ENCODE results near the gene ELMOD3. TPM values are rescaled to one million over a fixed set of nuclear protein-coding genes. Genes with fewer than 3 reads are reported as not detected.

Gene ELMOD3
- total and polyA plus RNA-seq, 9 of the 15 experiments (the other 6 are each of a cell fraction or from before 2014, with no cell fraction given) = 2.7 to 18.7 (median 11.6) TPM

- TF ChIP-seq, protein P1, sequence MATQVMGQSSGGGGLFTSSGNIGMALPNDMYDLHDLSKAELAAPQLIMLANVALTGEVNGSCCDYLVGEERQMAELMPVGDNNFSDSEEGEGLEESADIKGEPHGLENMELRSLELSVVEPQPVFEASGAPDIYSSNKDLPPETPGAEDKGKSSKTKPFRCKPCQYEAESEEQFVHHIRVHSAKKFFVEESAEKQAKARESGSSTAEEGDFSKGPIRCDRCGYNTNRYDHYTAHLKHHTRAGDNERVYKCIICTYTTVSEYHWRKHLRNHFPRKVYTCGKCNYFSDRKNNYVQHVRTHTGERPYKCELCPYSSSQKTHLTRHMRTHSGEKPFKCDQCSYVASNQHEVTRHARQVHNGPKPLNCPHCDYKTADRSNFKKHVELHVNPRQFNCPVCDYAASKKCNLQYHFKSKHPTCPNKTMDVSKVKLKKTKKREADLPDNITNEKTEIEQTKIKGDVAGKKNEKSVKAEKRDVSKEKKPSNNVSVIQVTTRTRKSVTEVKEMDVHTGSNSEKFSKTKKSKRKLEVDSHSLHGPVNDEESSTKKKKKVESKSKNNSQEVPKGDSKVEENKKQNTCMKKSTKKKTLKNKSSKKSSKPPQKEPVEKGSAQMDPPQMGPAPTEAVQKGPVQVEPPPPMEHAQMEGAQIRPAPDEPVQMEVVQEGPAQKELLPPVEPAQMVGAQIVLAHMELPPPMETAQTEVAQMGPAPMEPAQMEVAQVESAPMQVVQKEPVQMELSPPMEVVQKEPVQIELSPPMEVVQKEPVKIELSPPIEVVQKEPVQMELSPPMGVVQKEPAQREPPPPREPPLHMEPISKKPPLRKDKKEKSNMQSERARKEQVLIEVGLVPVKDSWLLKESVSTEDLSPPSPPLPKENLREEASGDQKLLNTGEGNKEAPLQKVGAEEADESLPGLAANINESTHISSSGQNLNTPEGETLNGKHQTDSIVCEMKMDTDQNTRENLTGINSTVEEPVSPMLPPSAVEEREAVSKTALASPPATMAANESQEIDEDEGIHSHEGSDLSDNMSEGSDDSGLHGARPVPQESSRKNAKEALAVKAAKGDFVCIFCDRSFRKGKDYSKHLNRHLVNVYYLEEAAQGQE (IDR thresholded peaks at IDR 0.05; ENCODE audit: borderline replicate concordance) = no peak
- TF ChIP-seq, protein P1 (CRISPR knock-in tag; IDR thresholded peaks at IDR 0.05; ENCODE audit: low read depth) = no peak
- peak; percentile 55 for TF ChIP-seq RBBP5 (IDR thresholded peaks at IDR 0.05; ENCODE audit: borderline replicate concordance, insufficient read depth, low read length, poor library complexity, severe bottlenecking)
- TF ChIP-seq, protein P2, sequence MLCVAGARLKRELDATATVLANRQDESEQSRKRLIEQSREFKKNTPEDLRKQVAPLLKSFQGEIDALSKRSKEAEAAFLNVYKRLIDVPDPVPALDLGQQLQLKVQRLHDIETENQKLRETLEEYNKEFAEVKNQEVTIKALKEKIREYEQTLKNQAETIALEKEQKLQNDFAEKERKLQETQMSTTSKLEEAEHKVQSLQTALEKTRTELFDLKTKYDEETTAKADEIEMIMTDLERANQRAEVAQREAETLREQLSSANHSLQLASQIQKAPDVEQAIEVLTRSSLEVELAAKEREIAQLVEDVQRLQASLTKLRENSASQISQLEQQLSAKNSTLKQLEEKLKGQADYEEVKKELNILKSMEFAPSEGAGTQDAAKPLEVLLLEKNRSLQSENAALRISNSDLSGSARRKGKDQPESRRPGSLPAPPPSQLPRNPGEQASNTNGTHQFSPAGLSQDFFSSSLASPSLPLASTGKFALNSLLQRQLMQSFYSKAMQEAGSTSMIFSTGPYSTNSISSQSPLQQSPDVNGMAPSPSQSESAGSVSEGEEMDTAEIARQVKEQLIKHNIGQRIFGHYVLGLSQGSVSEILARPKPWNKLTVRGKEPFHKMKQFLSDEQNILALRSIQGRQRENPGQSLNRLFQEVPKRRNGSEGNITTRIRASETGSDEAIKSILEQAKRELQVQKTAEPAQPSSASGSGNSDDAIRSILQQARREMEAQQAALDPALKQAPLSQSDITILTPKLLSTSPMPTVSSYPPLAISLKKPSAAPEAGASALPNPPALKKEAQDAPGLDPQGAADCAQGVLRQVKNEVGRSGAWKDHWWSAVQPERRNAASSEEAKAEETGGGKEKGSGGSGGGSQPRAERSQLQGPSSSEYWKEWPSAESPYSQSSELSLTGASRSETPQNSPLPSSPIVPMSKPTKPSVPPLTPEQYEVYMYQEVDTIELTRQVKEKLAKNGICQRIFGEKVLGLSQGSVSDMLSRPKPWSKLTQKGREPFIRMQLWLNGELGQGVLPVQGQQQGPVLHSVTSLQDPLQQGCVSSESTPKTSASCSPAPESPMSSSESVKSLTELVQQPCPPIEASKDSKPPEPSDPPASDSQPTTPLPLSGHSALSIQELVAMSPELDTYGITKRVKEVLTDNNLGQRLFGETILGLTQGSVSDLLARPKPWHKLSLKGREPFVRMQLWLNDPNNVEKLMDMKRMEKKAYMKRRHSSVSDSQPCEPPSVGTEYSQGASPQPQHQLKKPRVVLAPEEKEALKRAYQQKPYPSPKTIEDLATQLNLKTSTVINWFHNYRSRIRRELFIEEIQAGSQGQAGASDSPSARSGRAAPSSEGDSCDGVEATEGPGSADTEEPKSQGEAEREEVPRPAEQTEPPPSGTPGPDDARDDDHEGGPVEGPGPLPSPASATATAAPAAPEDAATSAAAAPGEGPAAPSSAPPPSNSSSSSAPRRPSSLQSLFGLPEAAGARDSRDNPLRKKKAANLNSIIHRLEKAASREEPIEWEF (CRISPR knock-in tag; IDR thresholded peaks at IDR 0.05) = no peak; the same call in 1 of the 2 replicates
- peak; percentile 47 for TF ChIP-seq EGR1 (conservative IDR thresholded peaks at IDR 0.05)
- TF ChIP-seq BRD9 (IDR thresholded peaks at IDR 0.05; ENCODE audit: low read depth, partially characterized antibody) = peak; percentile 7
- TF ChIP-seq GTF2B (IDR thresholded peaks at IDR 0.05; ENCODE audit: extremely low read depth, insufficient read length) = no peak
- TF ChIP-seq ZFP30 (CRISPR knock-in tag; IDR thresholded peaks at IDR 0.05; ENCODE audit: borderline replicate concordance) = no peak
- TF ChIP-seq MEF2A (IDR thresholded peaks at IDR 0.05; ENCODE audit: control insufficient read depth, low read depth, low read length) = no peak
- TF ChIP-seq SOX6 (IDR thresholded peaks at IDR 0.05) = no peak
- TF ChIP-seq SIN3A (IDR thresholded peaks at IDR 0.05; ENCODE audit: borderline replicate concordance in 2 of 2, control insufficient read depth in 1 of 2, low read depth in 2 of 2, low read length in 2 of 2) = no peak
- TF ChIP-seq SP1 (CRISPR knock-in tag; IDR thresholded peaks at IDR 0.05) = no peak
- TF ChIP-seq ZNF766 (CRISPR knock-in tag; conservative IDR thresholded peaks at IDR 0.05) = no peak
- TF ChIP-seq PHTF2 (CRISPR knock-in tag; IDR thresholded peaks at IDR 0.05) = no peak
Measured at GRCh38 chr2:85428343-85428881, 73.8 kb downstream of the ELMOD3 start (continued).

Data from K562 (cell line).